T-helper 17 cell (primary cell): ENCODE data around the gene RUNX2. TPM values are rescaled to one million over a fixed set of nuclear protein-coding genes. Genes with fewer than 3 reads are reported as not detected.

ENCODE experiments used
- ATAC-seq: fragments of 150-1000 bp; cut with Tn5 transposase; 2 replicates; pipeline ENCODE4 v1.10.0; 2021; ENCODE audit warnings: mild to moderate bottlenecking, moderate library complexity
- DNase-seq, 3 donors: peaks; one replicate each; pipeline versions ENCODE4 v3.0.0 to v3.0.0-alpha.2; 2020 to 2021
- H3K9me3 ChIP-seq: one replicate; pipeline ENCODE4 v1.7.0; 2013; ENCODE audit warnings: low read length, mild to moderate bottlenecking; ENCODE audit not compliant: control insufficient read depth, poor library complexity, severe bottlenecking
- H3K27ac Mint-ChIP-seq: one replicate; pipeline ENCODE4 v1.8.0; 2022; ENCODE audit warnings: mild to moderate bottlenecking, moderate library complexity, mixed read lengths
- H3K27me3 Mint-ChIP-seq: one replicate; pipeline ENCODE4 v1.8.0; 2022; ENCODE audit warnings: mixed read lengths
- H3K36me3 Mint-ChIP-seq: one replicate; pipeline ENCODE4 v1.8.0; 2022; ENCODE audit warnings: low read depth, mixed read lengths
- H3K4me1 Mint-ChIP-seq: one replicate; pipeline ENCODE4 v1.8.0; 2022; ENCODE audit warnings: mild to moderate bottlenecking, mixed read lengths
- H3K4me3 Mint-ChIP-seq: one replicate; pipeline ENCODE4 v1.8.0; 2022; ENCODE audit warnings: mild to moderate bottlenecking, moderate library complexity, mixed read lengths
- total RNA-seq, 4 donors: library from RNA in 2 of 4; stranded (reverse) in 2 of 4; gene quantifications; one replicate each; pipeline ENCODE4 v1.2.3 and lab custom pipeline; 2022 to 2026

Gene RUNX2
- total RNA-seq, 2 donors from 2014 or later, result 47.6 to 50.8 TPM

GRCh38 chr6:45495429-45496084, 167.4 kb downstream of the RUNX2 start:
- peak overlapping the region; percentile 81 for H3K4me3 Mint-ChIP-seq
- peaks cover 11% of the 10 kb centered on the region for H3K36me3 Mint-ChIP-seq
- H3K27me3 Mint-ChIP-seq, result no peaks in the 10 kb centered on the region
- H3K4me1 Mint-ChIP-seq, result peaks cover 50% of the 10 kb centered on the region
- ATAC-seq (peak; percentile 88), DNase-seq (peak in 1 of 3 donors; percentile 14)
- no peaks in the 10 kb centered on the region for H3K9me3 ChIP-seq
- H3K27ac Mint-ChIP-seq, result peak overlapping the region; percentile 96

- DNase-seq (no peak), ATAC-seq (no peak)
- Mint-ChIP-seq H3K36me3 (peaks cover 11% of the 10 kb centered on the region), H3K27ac (peak overlapping the region; percentile 96), H3K27me3 (no peaks in the 10 kb centered on the region), H3K4me1 (peaks cover 48% of the 10 kb centered on the region), H3K4me3 (peak overlapping the region; percentile 81)
- no peaks in the 10 kb centered on the region for H3K9me3 ChIP-seq
Observed at GRCh38 chr6:45496085-45496433, 167.9 kb downstream of the RUNX2 start.

GRCh38 chr6:45498591-45498990, 170.5 kb downstream of the RUNX2 start:
- H3K27me3 Mint-ChIP-seq, result no peaks in the 10 kb centered on the region
- H3K36me3 Mint-ChIP-seq, result peaks cover 11% of the 10 kb centered on the region
- DNase-seq, result no peak
- H3K4me1 Mint-ChIP-seq, result peaks cover 66% of the 10 kb centered on the region
- H3K4me3 Mint-ChIP-seq, result no peak overlapping the region
- no peaks in the 10 kb centered on the region for H3K9me3 ChIP-seq
- no peak for ATAC-seq
- peak overlapping the region; percentile 48 for H3K27ac Mint-ChIP-seq

- peak overlapping the region; percentile 74 for H3K27ac Mint-ChIP-seq
- DNase-seq, result no peak
- H3K9me3 ChIP-seq, result no peaks in the 10 kb centered on the region
- no peak for ATAC-seq
- peaks cover 14% of the 10 kb centered on the region for H3K36me3 Mint-ChIP-seq
- H3K4me3 Mint-ChIP-seq, result no peak overlapping the region
- H3K27me3 Mint-ChIP-seq, result no peaks in the 10 kb centered on the region
- peaks cover 59% of the 10 kb centered on the region for H3K4me1 Mint-ChIP-seq
Observed at GRCh38 chr6:45500924-45501816, 173.0 kb downstream of the RUNX2 start.

GRCh38 chr6:45502456-45502855, 174.3 kb downstream of the RUNX2 start:
- Mint-ChIP-seq H3K4me1 (peaks cover 49% of the 10 kb centered on the region), H3K27me3 (no peaks in the 10 kb centered on the region), H3K27ac (peak overlapping the region; percentile 74), H3K4me3 (no peak overlapping the region), H3K36me3 (peaks cover 14% of the 10 kb centered on the region)
- DNase-seq (no peak), ATAC-seq (no peak)
- H3K9me3 ChIP-seq, result no peaks in the 10 kb centered on the region

- ATAC-seq, result no peak
- Mint-ChIP-seq H3K4me3 (no peak overlapping the region), H3K27ac (peak overlapping the region; percentile 89), H3K36me3 (peaks cover 8% of the 10 kb centered on the region), H3K4me1 (peaks cover 45% of the 10 kb centered on the region), H3K27me3 (no peaks in the 10 kb centered on the region)
- no peaks in the 10 kb centered on the region for H3K9me3 ChIP-seq
- no peak for DNase-seq
Observed at GRCh38 chr6:45504947-45505346, 176.8 kb downstream of the RUNX2 start.

- Mint-ChIP-seq H3K4me3 (no peak overlapping the region), H3K36me3 (peaks cover 6% of the 10 kb centered on the region), H3K27ac (peak overlapping the region; percentile 89), H3K27me3 (no peaks in the 10 kb centered on the region), H3K4me1 (peaks cover 42% of the 10 kb centered on the region)
- DNase-seq (no peak), ATAC-seq (no peak)
- H3K9me3 ChIP-seq, result no peaks in the 10 kb centered on the region
Observed at GRCh38 chr6:45505470-45505869, 177.3 kb downstream of the RUNX2 start.

GRCh38 chr6:45507186-45507585, 179.1 kb downstream of the RUNX2 start:
- no peaks in the 10 kb centered on the region for H3K9me3 ChIP-seq
- ATAC-seq (no peak), DNase-seq (no peak)
- Mint-ChIP-seq H3K27ac (no peak overlapping the region), H3K4me3 (no peak overlapping the region), H3K4me1 (peaks cover 34% of the 10 kb centered on the region), H3K27me3 (no peaks in the 10 kb centered on the region), H3K36me3 (peaks cover 4% of the 10 kb centered on the region)

GRCh38 chr6:45509426-45509825, 181.3 kb downstream of the RUNX2 start:
- Mint-ChIP-seq H3K27ac (peak overlapping the region; percentile 24), H3K4me3 (no peak overlapping the region), H3K4me1 (peaks cover 19% of the 10 kb centered on the region), H3K36me3 (peaks cover 9% of the 10 kb centered on the region), H3K27me3 (no peaks in the 10 kb centered on the region)
- ATAC-seq (no peak), DNase-seq (no peak)
- no peaks in the 10 kb centered on the region for H3K9me3 ChIP-seq

GRCh38 chr6:45512717-45513116, 184.6 kb downstream of the RUNX2 start:
- Mint-ChIP-seq H3K36me3 (peaks cover 9% of the 10 kb centered on the region), H3K27me3 (no peaks in the 10 kb centered on the region), H3K4me3 (no peak overlapping the region), H3K27ac (no peak overlapping the region), H3K4me1 (peaks cover 12% of the 10 kb centered on the region)
- ATAC-seq, result no peak
- DNase-seq, result no peak
- H3K9me3 ChIP-seq, result no peaks in the 10 kb centered on the region

- H3K9me3 ChIP-seq, result no peaks in the 10 kb centered on the region
- DNase-seq, result no peak
- Mint-ChIP-seq H3K27me3 (no peaks in the 10 kb centered on the region), H3K36me3 (peaks cover 9% of the 10 kb centered on the region), H3K27ac (no peak overlapping the region), H3K4me1 (peaks cover 13% of the 10 kb centered on the region), H3K4me3 (no peak overlapping the region)
- no peak for ATAC-seq
Observed at GRCh38 chr6:45513213-45513618, 185.1 kb downstream of the RUNX2 start.

- Mint-ChIP-seq H3K4me3 (no peak overlapping the region), H3K4me1 (peaks cover 13% of the 10 kb centered on the region), H3K36me3 (peaks cover 9% of the 10 kb centered on the region)
Observed at GRCh38 chr6:45513843-45514242, 185.7 kb downstream of the RUNX2 start.

GRCh38 chr6:45514454-45515230, 186.5 kb downstream of the RUNX2 start:
- Mint-ChIP-seq H3K4me1 (peaks cover 17% of the 10 kb centered on the region), H3K27me3 (no peaks in the 10 kb centered on the region), H3K4me3 (no peak overlapping the region), H3K27ac (no peak overlapping the region), H3K36me3 (peaks cover 9% of the 10 kb centered on the region)
- no peaks in the 10 kb centered on the region for H3K9me3 ChIP-seq
- no peak for DNase-seq
- ATAC-seq, result no peak

More at GRCh38 chr6:45513843-45514242, 185.7 kb downstream of the RUNX2 start:
- no peak for ATAC-seq
- H3K27me3 Mint-ChIP-seq, result no peaks in the 10 kb centered on the region
- DNase-seq, result no peak
- H3K27ac Mint-ChIP-seq, result no peak overlapping the region
- no peaks in the 10 kb centered on the region for H3K9me3 ChIP-seq
